OCI-LY7 (cell line): ENCODE data around the gene ZNF683. TPM values are rescaled to one million over a fixed set of nuclear protein-coding genes. Genes with fewer than 3 reads are reported as not detected.

Experiments used
- BruUV-seq: library from RNA; stranded (reverse); fragments of 400-500 nt; replicated peaks from 2 replicates; lab custom pipeline; 2021; lab: Mats Ljungman, UMichigan
- CTCF ChIA-PET: fragments of 300-600 bp; sonication (Branson Sonifier 250); formaldehyde crosslinking; loops from one replicate; lab custom pipeline; 2022; ENCODE audit warnings: antibody characterized with exemption; ENCODE audit not compliant: unreplicated experiment; lab: Charles Lee
- POLR2A ChIA-PET: fragments of 300-600 bp; sonication (Branson Sonifier 250); formaldehyde crosslinking; loops from one replicate; lab custom pipeline; 2022; ENCODE audit warnings: antibody characterized with exemption; lab: Charles Lee
- DNase-seq: peaks from one replicate; pipeline ENCODE4 v3.0.0-alpha.2; 2015; ENCODE audit warnings: low spot score
- H2AFZ ChIP-seq: fragments of 200-600 bp; sonication (generic), shearing (Covaris generic); 2 replicates; pipeline ENCODE4 v1.6.1; 2014; ENCODE audit warnings: mild to moderate bottlenecking, antibody characterized with exemption, low read length, moderate library complexity
- H3K27ac ChIP-seq: fragments of 200-600 bp; sonication (generic); 2 replicates; pipeline ENCODE4 v1.5.1; 2014; ENCODE audit warnings: mixed run types, low read depth, mild to moderate bottlenecking, moderate library complexity, low read length, inconsistent platforms; ENCODE audit not compliant: poor library complexity, severe bottlenecking
- H3K36me3 ChIP-seq: fragments of 200-600 bp; sonication (generic); 2 replicates; pipeline ENCODE4 v1.6.1; 2014; ENCODE audit warnings: mild to moderate bottlenecking, antibody characterized with exemption, low read length, moderate library complexity, mixed read lengths; ENCODE audit not compliant: insufficient read depth
- H3K4me1 ChIP-seq: fragments of 200-600 bp; sonication (generic); 2 replicates; pipeline ENCODE4 v1.5.1; 2014; ENCODE audit warnings: mild to moderate bottlenecking, low read length; ENCODE audit not compliant: insufficient read depth, poor library complexity, severe bottlenecking
- H3K4me2 ChIP-seq: fragments of 200-600 bp; sonication (generic); 2 replicates; pipeline ENCODE4 v1.6.1; 2014; ENCODE audit warnings: mild to moderate bottlenecking, low read length
- H3K4me3 ChIP-seq: fragments of 200-600 bp; sonication (generic); 2 replicates; pipeline ENCODE4 v1.5.1; 2014; ENCODE audit warnings: mild to moderate bottlenecking, low read depth, low read length; ENCODE audit not compliant: poor library complexity, severe bottlenecking
- H3K79me2 ChIP-seq: fragments of 200-600 bp; sonication (generic); 2 replicates; pipeline ENCODE4 v1.6.1; 2016; ENCODE audit warnings: low read depth, mild to moderate bottlenecking, low read length, moderate library complexity, mixed read lengths; ENCODE audit not compliant: insufficient read depth
- H3K9me2 ChIP-seq: fragments of 200-600 bp; sonication (generic); 2 replicates; pipeline ENCODE4 v1.6.1; 2016; ENCODE audit warnings: mild to moderate bottlenecking, low read length, mixed read lengths; ENCODE audit not compliant: insufficient read depth
- H3K9me3 ChIP-seq: fragments of 200-600 bp; sonication (generic); 2 replicates; pipeline ENCODE4 v1.6.1; 2014; ENCODE audit warnings: mild to moderate bottlenecking, mixed run types, low read length, mixed read lengths
- H4K20me1 ChIP-seq: fragments of 200-600 bp; sonication (generic); 2 replicates; pipeline ENCODE4 v1.6.1; 2014; ENCODE audit warnings: mild to moderate bottlenecking, antibody characterized with exemption, low read length, moderate library complexity, mixed read lengths; ENCODE audit not compliant: insufficient read depth
- EZH2phosphoT487 ChIP-seq: fragments of 200-600 bp; sonication (generic); IDR thresholded peaks from 2 replicates; pipeline ENCODE4 v1.6.1; 2018; ENCODE audit warnings: low read depth, borderline replicate concordance, mild to moderate bottlenecking, mixed run types, antibody characterized with exemption, low read length, moderate library complexity, mixed read lengths
- intact Hi-C: fragments of 100-400 bp; cut with micrococcal nuclease; formaldehyde crosslinking; loops from one replicate; pipeline ENCODE4 v1.10.0; 2022; ENCODE audit not compliant: unreplicated experiment
- total RNA-seq, 2 experiments: library from RNA; depleted of rRNA in 1 of 2; stranded (reverse); fragments of >200 nt in 1 of 2; shearing (Covaris generic) in 1 of 2; gene quantifications; 2 replicates each; pipeline ENCODE4 v1.2.3, GENCODE V29; 2014 to 2022
- TF ChIP-seq, protein P1 (sequence below): fragments of 200-600 bp; sonication (generic); conservative IDR thresholded peaks from 2 replicates; pipeline ENCODE4 v1.5.1; 2014; ENCODE audit warnings: mild to moderate bottlenecking, antibody characterized with exemption, low read length, moderate library complexity, mixed read lengths

The ZNF683 gene
- total RNA-seq, 2 experiments from 2014 or later = not detected

DNA sequence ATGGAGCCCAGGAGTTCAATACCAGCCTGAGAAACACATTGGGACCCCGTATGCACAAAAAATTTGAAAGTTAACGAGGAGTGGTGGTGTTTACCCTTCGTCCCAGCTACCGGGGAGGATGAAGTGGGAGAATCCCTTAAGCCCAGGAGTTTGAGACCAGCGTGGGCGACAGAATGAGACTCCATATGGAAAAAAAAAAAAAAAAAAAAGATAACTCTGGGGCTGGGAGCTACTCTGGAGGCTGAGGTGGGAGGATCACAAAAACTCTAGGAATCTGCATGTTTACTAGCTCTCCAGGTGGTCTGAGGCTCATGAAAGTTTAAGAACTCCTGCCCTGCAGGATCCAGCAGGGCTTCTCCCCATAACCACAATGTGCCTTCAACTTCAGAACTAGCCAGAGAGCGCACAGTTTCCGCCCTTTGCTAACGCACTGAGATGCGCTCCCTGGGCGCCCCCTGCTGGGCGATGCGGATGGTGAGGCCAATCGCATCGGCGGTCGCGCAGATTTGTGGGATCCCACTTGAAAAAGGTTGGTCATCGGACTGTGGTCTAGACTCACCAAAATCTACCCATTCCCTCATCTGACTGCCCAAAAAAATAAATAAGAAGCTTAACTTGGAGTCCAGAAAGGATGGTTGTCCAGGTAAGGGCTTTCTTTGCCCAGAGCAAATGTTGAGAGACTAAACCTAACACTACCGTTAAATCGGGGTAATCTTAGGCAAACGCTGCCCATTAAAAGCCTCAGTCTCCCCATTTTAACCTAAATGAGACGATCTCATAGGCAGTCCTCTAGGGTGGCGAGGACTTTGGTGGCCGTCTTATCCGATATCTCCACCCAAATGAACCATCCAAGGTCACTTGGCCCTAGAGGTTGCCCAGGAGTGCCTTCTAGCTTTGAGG is 8.8 kb downstream of the ZNF683 start:
- no peak for TF ChIP-seq EZH2phosphoT487
- TF ChIP-seq, protein P1, sequence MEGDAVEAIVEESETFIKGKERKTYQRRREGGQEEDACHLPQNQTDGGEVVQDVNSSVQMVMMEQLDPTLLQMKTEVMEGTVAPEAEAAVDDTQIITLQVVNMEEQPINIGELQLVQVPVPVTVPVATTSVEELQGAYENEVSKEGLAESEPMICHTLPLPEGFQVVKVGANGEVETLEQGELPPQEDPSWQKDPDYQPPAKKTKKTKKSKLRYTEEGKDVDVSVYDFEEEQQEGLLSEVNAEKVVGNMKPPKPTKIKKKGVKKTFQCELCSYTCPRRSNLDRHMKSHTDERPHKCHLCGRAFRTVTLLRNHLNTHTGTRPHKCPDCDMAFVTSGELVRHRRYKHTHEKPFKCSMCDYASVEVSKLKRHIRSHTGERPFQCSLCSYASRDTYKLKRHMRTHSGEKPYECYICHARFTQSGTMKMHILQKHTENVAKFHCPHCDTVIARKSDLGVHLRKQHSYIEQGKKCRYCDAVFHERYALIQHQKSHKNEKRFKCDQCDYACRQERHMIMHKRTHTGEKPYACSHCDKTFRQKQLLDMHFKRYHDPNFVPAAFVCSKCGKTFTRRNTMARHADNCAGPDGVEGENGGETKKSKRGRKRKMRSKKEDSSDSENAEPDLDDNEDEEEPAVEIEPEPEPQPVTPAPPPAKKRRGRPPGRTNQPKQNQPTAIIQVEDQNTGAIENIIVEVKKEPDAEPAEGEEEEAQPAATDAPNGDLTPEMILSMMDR = peak; percentile 99
- Histone ChIP-seq H3K9me3 (no peaks in the 10 kb centered on the region), H4K20me1 (no peaks in the 10 kb centered on the region), H3K79me2 (no peaks in the 10 kb centered on the region), H3K4me2 (no peak overlapping the region), H3K36me3 (no peaks in the 10 kb centered on the region), H3K9me2 (no peaks in the 10 kb centered on the region), H3K27ac (no peak overlapping the region), H3K4me1 (peaks cover 9% of the 10 kb centered on the region), H3K4me3 (no peak overlapping the region), H2AFZ (no peak overlapping the region)
- CTCF ChIA-PET = interaction anchor here (0.6 to 1.0 kb wide), 3 partner anchors 78 to 177 kb away, joined by 3 to 7 read pairs (median 3); no protein-coding TSS in a partner anchor
- BruUV-seq = no TSS peak
- POLR2A ChIA-PET = interaction anchor here (0.5 to 1.6 kb wide), 4 partner anchors 20 to 76 kb away, joined by 3 to 6 read pairs (median 4); no protein-coding TSS in a partner anchor
- DNase-seq = peak; percentile 92
- intact Hi-C loops = loop anchor here (1.0 to 2.0 kb wide), 3 partner anchors 35 to 78 kb away; no protein-coding TSS in a partner anchor

DNA sequence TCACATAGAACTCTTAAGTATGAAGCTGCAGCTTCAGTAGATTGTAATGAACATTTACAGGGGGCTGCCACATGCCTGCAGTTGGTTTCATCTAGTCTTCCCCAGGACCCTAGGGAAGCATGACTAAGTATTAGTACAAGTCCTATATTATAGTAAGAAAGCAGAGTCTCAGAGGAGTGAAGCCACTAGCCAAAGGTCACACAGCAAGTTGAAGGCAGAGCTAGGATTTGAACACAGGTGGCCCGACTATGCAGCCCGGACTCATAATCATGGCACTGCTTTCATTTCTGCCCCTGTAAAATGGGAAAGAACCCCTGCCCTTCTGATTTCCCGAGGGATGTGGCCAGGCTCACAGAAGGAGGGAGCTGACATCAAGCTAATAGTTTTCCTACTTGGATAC is 10.2 kb downstream of the ZNF683 start:
- Histone ChIP-seq H3K27ac (no peak overlapping the region), H3K79me2 (no peaks in the 10 kb centered on the region), H3K4me1 (peaks cover 9% of the 10 kb centered on the region), H2AFZ (no peak overlapping the region), H3K4me2 (no peak overlapping the region), H3K9me3 (no peaks in the 10 kb centered on the region), H3K36me3 (no peaks in the 10 kb centered on the region), H4K20me1 (no peaks in the 10 kb centered on the region), H3K4me3 (no peak overlapping the region), H3K9me2 (no peaks in the 10 kb centered on the region)
- TF ChIP-seq EZH2phosphoT487 = no peak
- TF ChIP-seq, protein P1 = no peak
- POLR2A ChIA-PET = no interaction called here
- intact Hi-C loops = loop anchor here (2.0 kb wide), 1 partner anchor 42 kb away; no protein-coding TSS in a partner anchor
- CTCF ChIA-PET = interaction anchor here (0.5 to 0.7 kb wide), 2 partner anchors 11 to 12 kb away, joined by 3 read pairs; no protein-coding TSS in a partner anchor
- BruUV-seq = no TSS peak
- DNase-seq = no peak
